ENCODE results near the gene LIF. TPM values are rescaled to one million over a fixed set of nuclear protein-coding genes. Genes with fewer than 3 reads are reported as not detected.

LIF gene
- total and polyA plus RNA-seq, 4 experiments from 2014 or later = 0.26 to 0.58 TPM; not detected in 2

- no peaks in the 10 kb centered on the region for H3K36me3 Mint-ChIP-seq
- no peak overlapping the region for H3K27ac Mint-ChIP-seq
- no peaks in the 10 kb centered on the region for H3K9me3 ChIP-seq (ENCODE audit: control insufficient read depth in 1 of 2, low read length in 2 of 2)
- H3K27ac ChIP-seq (ENCODE audit: low read depth, low read length) = no peak overlapping the region
- peaks cover 2 to 8% of the 10 kb centered on the region in 2 donors for H3K27me3 Mint-ChIP-seq
- no peaks in the 10 kb centered on the region for H3K27me3 ChIP-seq (ENCODE audit: insufficient read depth, low read length)
- intact Hi-C loops (cut with micrococcal nuclease) = loop anchor here (5.0 kb wide), 1 partner anchor 50 kb away; no protein-coding TSS in a partner anchor
- POLR2A ChIA-PET (ENCODE audit: partially characterized antibody) = no interaction called here
- no peaks in the 10 kb centered on the region for H3K36me3 ChIP-seq (ENCODE audit: insufficient read depth, low read length)
- H3K4me1 Mint-ChIP-seq = peaks cover 31 to 67% (median 43%) of the 10 kb centered on the region in 4 donors
- peaks cover 44% of the 10 kb centered on the region for H3K4me1 ChIP-seq (ENCODE audit: insufficient read depth, low read length)
- DNase-seq = peak in 1 of 5 donors; percentile 13
- H3K4me3 Mint-ChIP-seq = peak overlapping the region in 3 of 8 donors; percentile 20 to 27 (median 25)
- H3K4me3 ChIP-seq (ENCODE audit: low read length in 2 of 2) = no peak overlapping the region
- CTCF ChIA-PET (ENCODE audit: partially characterized antibody) = interaction anchor here (1.1 kb wide), 1 partner anchor 13 kb away, joined by 3 read pairs; no protein-coding TSS in a partner anchor
- H3K9me3 Mint-ChIP-seq = no peaks in the 10 kb centered on the region
Observed at GRCh38 chr22:30247561-30247960, 1.0 kb upstream of the LIF start.

- peak overlapping the region in 3 of 7 donors; percentile 42 to 80 (median 45) for H3K27ac Mint-ChIP-seq
- peak overlapping the region; percentile 17 to 69 for H3K4me3 ChIP-seq (ENCODE audit: low read length in 2 of 2)
- H3K9me3 ChIP-seq (ENCODE audit: control insufficient read depth in 1 of 2, low read length in 2 of 2) = no peaks in the 10 kb centered on the region
- peak overlapping the region; percentile 67 to 90 (median 78) for H3K4me3 Mint-ChIP-seq
- ChIA-PET CTCF (ENCODE audit: partially characterized antibody) (interaction anchor here (0.5 to 1.5 kb wide), 4 partner anchors 8 to 675 kb away, joined by 3 to 6 read pairs (median 3); no protein-coding TSS in a partner anchor), POLR2A (ENCODE audit: partially characterized antibody) (no interaction called here)
- H3K4me1 ChIP-seq (ENCODE audit: insufficient read depth, low read length) = peaks cover 43% of the 10 kb centered on the region
- peaks cover 2 to 8% of the 10 kb centered on the region in 2 donors for H3K27me3 Mint-ChIP-seq
- H3K36me3 Mint-ChIP-seq = no peaks in the 10 kb centered on the region
- H3K27me3 ChIP-seq (ENCODE audit: insufficient read depth, low read length) = no peaks in the 10 kb centered on the region
- H3K4me1 Mint-ChIP-seq = peaks cover 30 to 66% (median 42%) of the 10 kb centered on the region in 4 donors
- no peak overlapping the region for H3K27ac ChIP-seq (ENCODE audit: low read depth, low read length)
- intact Hi-C loops (cut with micrococcal nuclease) = loop anchor here (1.0 to 5.0 kb wide), 2 partner anchors 50 to 139 kb away; no protein-coding TSS in a partner anchor
- no peaks in the 10 kb centered on the region for H3K9me3 Mint-ChIP-seq
- peak in 1 of 5 donors; percentile 29 for DNase-seq
- H3K36me3 ChIP-seq (ENCODE audit: insufficient read depth, low read length) = no peaks in the 10 kb centered on the region
Observed at GRCh38 chr22:30246814-30247376, 336 bp upstream of the LIF start.

GRCh38 chr22:30245181-30245984 lies 1.2 kb downstream of the LIF start:
- ChIA-PET POLR2A (ENCODE audit: partially characterized antibody) (no interaction called here), CTCF (ENCODE audit: partially characterized antibody) (interaction anchor here (1.3 to 1.5 kb wide), 2 partner anchors 10 to 60 kb away, joined by 3 to 6 read pairs; no protein-coding TSS in a partner anchor)
- H3K4me1 Mint-ChIP-seq = peaks cover 30 to 66% (median 42%) of the 10 kb centered on the region in 4 donors
- intact Hi-C loops (cut with micrococcal nuclease) = loop anchor here (5.0 kb wide), 1 partner anchor 48 kb away; no protein-coding TSS in a partner anchor
- peaks cover 2 to 8% of the 10 kb centered on the region in 2 donors for H3K27me3 Mint-ChIP-seq
- peak in 1 of 5 donors; percentile 20 for DNase-seq
- Histone ChIP-seq H3K36me3 (ENCODE audit: insufficient read depth, low read length) (no peaks in the 10 kb centered on the region), H3K9me3 (ENCODE audit: control insufficient read depth in 1 of 2, low read length in 2 of 2) (no peaks in the 10 kb centered on the region), H3K4me3 (ENCODE audit: low read length in 2 of 2) (peak overlapping the region; percentile 42 to 69), H3K4me1 (ENCODE audit: insufficient read depth, low read length) (peaks cover 43% of the 10 kb centered on the region), H3K27me3 (ENCODE audit: insufficient read depth, low read length) (no peaks in the 10 kb centered on the region), H3K27ac (ENCODE audit: low read depth, low read length) (peak overlapping the region; percentile 15)
- H3K9me3 Mint-ChIP-seq = no peaks in the 10 kb centered on the region
- no peaks in the 10 kb centered on the region for H3K36me3 Mint-ChIP-seq
- H3K4me3 Mint-ChIP-seq = peak overlapping the region; percentile 78 to 98 (median 88)
- peak overlapping the region in 3 of 7 donors; percentile 5 to 86 (median 67) for H3K27ac Mint-ChIP-seq

GRCh38 chr22:30244641-30245040 lies 1.9 kb downstream of the LIF start:
- intact Hi-C loops (cut with micrococcal nuclease) = loop anchor here (5.0 kb wide), 1 partner anchor 47 kb away; no protein-coding TSS in a partner anchor
- peaks cover 30 to 61% (median 42%) of the 10 kb centered on the region in 4 donors for H3K4me1 Mint-ChIP-seq

GRCh38 chr22:30244066-30244465 lies 2.5 kb downstream of the LIF start:
- intact Hi-C loops (cut with micrococcal nuclease) = no loop called here

More at GRCh38 chr22:30244641-30245040, 1.9 kb downstream of the LIF start:
- Mint-ChIP-seq H3K4me3 (peak overlapping the region; percentile 23 to 74 (median 68)), H3K27ac (peak overlapping the region in 2 of 7 donors; percentile 37 to 79), H3K9me3 (no peaks in the 10 kb centered on the region), H3K27me3 (peaks cover 2 to 8% of the 10 kb centered on the region in 2 donors), H3K36me3 (no peaks in the 10 kb centered on the region)
- Histone ChIP-seq H3K36me3 (ENCODE audit: insufficient read depth, low read length) (no peaks in the 10 kb centered on the region), H3K27ac (ENCODE audit: low read depth, low read length) (no peak overlapping the region), H3K4me3 (ENCODE audit: low read length in 2 of 2) (no peak overlapping the region), H3K27me3 (ENCODE audit: insufficient read depth, low read length) (no peaks in the 10 kb centered on the region), H3K4me1 (ENCODE audit: insufficient read depth, low read length) (peaks cover 43% of the 10 kb centered on the region), H3K9me3 (ENCODE audit: control insufficient read depth in 1 of 2, low read length in 2 of 2) (no peaks in the 10 kb centered on the region)
- CTCF ChIA-PET (ENCODE audit: partially characterized antibody) = interaction anchor here (2.0 kb wide), 1 partner anchor 137 kb away, joined by 6 read pairs; no protein-coding TSS in a partner anchor
- DNase-seq = peak in 1 of 5 donors; percentile 19
- POLR2A ChIA-PET (ENCODE audit: partially characterized antibody) = no interaction called here

GRCh38 chr22:30243661-30244060 lies 2.9 kb downstream of the LIF start:
- Mint-ChIP-seq H3K4me1 (peaks cover 29 to 58% (median 41%) of the 10 kb centered on the region in 4 donors), H3K9me3 (no peaks in the 10 kb centered on the region)
- POLR2A ChIA-PET (ENCODE audit: partially characterized antibody) = interaction anchor here (1.3 kb wide), 1 partner anchor 139 kb away, joined by 3 read pairs; no protein-coding TSS in a partner anchor

More at GRCh38 chr22:30244066-30244465, 2.5 kb downstream of the LIF start:
- peak overlapping the region in 5 of 8 donors; percentile 1 to 73 (median 41) for H3K4me3 Mint-ChIP-seq
- no peaks in the 10 kb centered on the region for H3K36me3 Mint-ChIP-seq
- Histone ChIP-seq H3K4me3 (ENCODE audit: low read length in 2 of 2) (no peak overlapping the region), H3K9me3 (ENCODE audit: control insufficient read depth in 1 of 2, low read length in 2 of 2) (no peaks in the 10 kb centered on the region), H3K36me3 (ENCODE audit: insufficient read depth, low read length) (no peaks in the 10 kb centered on the region), H3K27ac (ENCODE audit: low read depth, low read length) (no peak overlapping the region), H3K4me1 (ENCODE audit: insufficient read depth, low read length) (peaks cover 43% of the 10 kb centered on the region), H3K27me3 (ENCODE audit: insufficient read depth, low read length) (no peaks in the 10 kb centered on the region)
- H3K27ac Mint-ChIP-seq = peak overlapping the region in 3 of 7 donors; percentile 9 to 71 (median 10)
- H3K27me3 Mint-ChIP-seq = peaks cover 2 to 8% of the 10 kb centered on the region in 2 donors
- H3K9me3 Mint-ChIP-seq = no peaks in the 10 kb centered on the region
- ChIA-PET CTCF (ENCODE audit: partially characterized antibody) (interaction anchor here (2.0 kb wide), 1 partner anchor 136 kb away, joined by 6 read pairs; no protein-coding TSS in a partner anchor), POLR2A (ENCODE audit: partially characterized antibody) (no interaction called here)
- peaks cover 30 to 59% (median 42%) of the 10 kb centered on the region in 4 donors for H3K4me1 Mint-ChIP-seq
- peak in 1 of 5 donors; percentile 8 for DNase-seq

More at GRCh38 chr22:30243661-30244060, 2.9 kb downstream of the LIF start:
- peaks cover 43% of the 10 kb centered on the region for H3K4me1 ChIP-seq (ENCODE audit: insufficient read depth, low read length)
- no peaks in the 10 kb centered on the region for H3K36me3 ChIP-seq (ENCODE audit: insufficient read depth, low read length)
- H3K27ac ChIP-seq (ENCODE audit: low read depth, low read length) = no peak overlapping the region
- intact Hi-C loops (cut with micrococcal nuclease) = no loop called here
- no peak overlapping the region for H3K4me3 ChIP-seq (ENCODE audit: low read length in 2 of 2)
- peaks cover 2 to 7% of the 10 kb centered on the region in 2 donors for H3K27me3 Mint-ChIP-seq
- H3K27ac Mint-ChIP-seq = peak overlapping the region in 2 of 7 donors; percentile 31 to 42
- CTCF ChIA-PET (ENCODE audit: partially characterized antibody) = interaction anchor here (2.0 kb wide), 1 partner anchor 136 kb away, joined by 6 read pairs; no protein-coding TSS in a partner anchor
- H3K27me3 ChIP-seq (ENCODE audit: insufficient read depth, low read length) = no peaks in the 10 kb centered on the region
- peak overlapping the region in 2 of 8 donors; percentile 1 to 73 for H3K4me3 Mint-ChIP-seq
- DNase-seq = peak in 1 of 5 donors; percentile 28
- H3K9me3 ChIP-seq (ENCODE audit: control insufficient read depth in 1 of 2, low read length in 2 of 2) = no peaks in the 10 kb centered on the region
- H3K36me3 Mint-ChIP-seq = no peaks in the 10 kb centered on the region

Data from CD4-positive, alpha-beta memory T cell (primary cell).